Calu3 (cell line): ENCODE measurements around the gene ATG2B. TPM values are rescaled to one million over a fixed set of nuclear protein-coding genes. Genes with fewer than 3 reads are reported as not detected.

Experiments used
- BruUV-seq: library from RNA; stranded (reverse); fragments of 400-500 nt; replicated peaks from 2 replicates; lab custom pipeline; 2021; lab: Mats Ljungman, UMichigan
- CTCF ChIA-PET: fragments of 300-600 bp; sonication (Branson Sonifier 250); formaldehyde crosslinking; loops from one replicate; lab custom pipeline; 2022; ENCODE audit warnings: antibody characterized with exemption; lab: Charles Lee
- DNase-seq: peaks from one replicate; pipeline ENCODE4 v3.0.0; 2022
- H3K27ac Mint-ChIP-seq: one replicate; pipeline ENCODE4 v1.8.0; 2022; ENCODE audit warnings: mixed read lengths; ENCODE audit not compliant: unreplicated experiment
- H3K27me3 Mint-ChIP-seq: one replicate; pipeline ENCODE4 v1.8.0; 2022; ENCODE audit warnings: mixed read lengths; ENCODE audit not compliant: unreplicated experiment
- H3K36me3 Mint-ChIP-seq: one replicate; pipeline ENCODE4 v1.8.0; 2022; ENCODE audit warnings: mild to moderate bottlenecking, moderate library complexity, mixed read lengths; ENCODE audit not compliant: insufficient read depth, unreplicated experiment
- H3K4me1 Mint-ChIP-seq: one replicate; pipeline ENCODE4 v1.8.0; 2022; ENCODE audit warnings: mild to moderate bottlenecking, low read depth, mixed read lengths; ENCODE audit not compliant: unreplicated experiment
- H3K4me3 Mint-ChIP-seq: one replicate; pipeline ENCODE4 v1.8.0; 2022; ENCODE audit warnings: mild to moderate bottlenecking, low read depth, moderate library complexity, mixed read lengths; ENCODE audit not compliant: unreplicated experiment
- H3K9me3 Mint-ChIP-seq: one replicate; pipeline ENCODE4 v1.8.0; 2022; ENCODE audit warnings: low read depth, mixed read lengths; ENCODE audit not compliant: unreplicated experiment
- intact Hi-C: fragments of 100-400 bp; cut with micrococcal nuclease; formaldehyde crosslinking; loops from one replicate; pipeline ENCODE4 v1.10.0; 2022; ENCODE audit not compliant: unreplicated experiment
- total RNA-seq: library from RNA; stranded (reverse); gene quantifications from 2 replicates; pipeline ENCODE4 v1.2.3, GENCODE V29; 2022
- TF ChIP-seq, protein P1 (sequence below): fragments of 200-600 bp; IDR thresholded peaks from one replicate; pipeline ENCODE4 v1.8.0; 2022; ENCODE audit warnings: antibody characterized with exemption; ENCODE audit not compliant: unreplicated experiment

The ATG2B gene
- total RNA-seq, 1 experiment from 2014 or later: 14.5 TPM

DNA sequence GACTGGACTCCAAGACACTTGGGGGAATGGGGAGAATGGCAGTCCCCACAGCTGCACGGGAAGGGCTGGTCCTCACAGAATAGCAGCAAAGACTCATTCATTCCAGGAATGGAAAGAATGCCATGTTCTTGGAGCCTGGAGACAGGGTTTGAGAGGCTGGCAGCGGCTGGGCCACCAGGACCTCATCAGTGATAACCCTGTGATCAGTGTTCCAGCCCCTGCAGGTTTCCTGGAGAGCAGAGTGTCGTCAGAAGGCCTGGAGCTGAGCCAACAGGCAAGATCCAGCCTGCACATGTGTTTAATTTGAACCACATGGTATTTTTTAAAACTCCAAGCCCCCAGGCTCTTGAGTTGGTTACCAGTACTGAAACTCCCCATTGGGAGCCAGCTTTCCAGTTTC, 95.8 kb downstream of the ATG2B start:
- Mint-ChIP-seq H3K4me3 (peak overlapping the region; percentile 44), H3K36me3 (no peaks in the 10 kb centered on the region), H3K27ac (peak overlapping the region; percentile 46), H3K27me3 (no peaks in the 10 kb centered on the region), H3K4me1 (peaks cover 46% of the 10 kb centered on the region), H3K9me3 (no peaks in the 10 kb centered on the region)
- TF ChIP-seq, protein P1, sequence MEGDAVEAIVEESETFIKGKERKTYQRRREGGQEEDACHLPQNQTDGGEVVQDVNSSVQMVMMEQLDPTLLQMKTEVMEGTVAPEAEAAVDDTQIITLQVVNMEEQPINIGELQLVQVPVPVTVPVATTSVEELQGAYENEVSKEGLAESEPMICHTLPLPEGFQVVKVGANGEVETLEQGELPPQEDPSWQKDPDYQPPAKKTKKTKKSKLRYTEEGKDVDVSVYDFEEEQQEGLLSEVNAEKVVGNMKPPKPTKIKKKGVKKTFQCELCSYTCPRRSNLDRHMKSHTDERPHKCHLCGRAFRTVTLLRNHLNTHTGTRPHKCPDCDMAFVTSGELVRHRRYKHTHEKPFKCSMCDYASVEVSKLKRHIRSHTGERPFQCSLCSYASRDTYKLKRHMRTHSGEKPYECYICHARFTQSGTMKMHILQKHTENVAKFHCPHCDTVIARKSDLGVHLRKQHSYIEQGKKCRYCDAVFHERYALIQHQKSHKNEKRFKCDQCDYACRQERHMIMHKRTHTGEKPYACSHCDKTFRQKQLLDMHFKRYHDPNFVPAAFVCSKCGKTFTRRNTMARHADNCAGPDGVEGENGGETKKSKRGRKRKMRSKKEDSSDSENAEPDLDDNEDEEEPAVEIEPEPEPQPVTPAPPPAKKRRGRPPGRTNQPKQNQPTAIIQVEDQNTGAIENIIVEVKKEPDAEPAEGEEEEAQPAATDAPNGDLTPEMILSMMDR: no peak
- CTCF ChIA-PET: no interaction called here
- BruUV-seq: no TSS peak
- DNase-seq: no peak
- intact Hi-C loops: loop anchor here (5.0 kb wide), 1 partner anchor 65 kb away; the partner anchor contains the start of gene BDKRB2

DNA sequence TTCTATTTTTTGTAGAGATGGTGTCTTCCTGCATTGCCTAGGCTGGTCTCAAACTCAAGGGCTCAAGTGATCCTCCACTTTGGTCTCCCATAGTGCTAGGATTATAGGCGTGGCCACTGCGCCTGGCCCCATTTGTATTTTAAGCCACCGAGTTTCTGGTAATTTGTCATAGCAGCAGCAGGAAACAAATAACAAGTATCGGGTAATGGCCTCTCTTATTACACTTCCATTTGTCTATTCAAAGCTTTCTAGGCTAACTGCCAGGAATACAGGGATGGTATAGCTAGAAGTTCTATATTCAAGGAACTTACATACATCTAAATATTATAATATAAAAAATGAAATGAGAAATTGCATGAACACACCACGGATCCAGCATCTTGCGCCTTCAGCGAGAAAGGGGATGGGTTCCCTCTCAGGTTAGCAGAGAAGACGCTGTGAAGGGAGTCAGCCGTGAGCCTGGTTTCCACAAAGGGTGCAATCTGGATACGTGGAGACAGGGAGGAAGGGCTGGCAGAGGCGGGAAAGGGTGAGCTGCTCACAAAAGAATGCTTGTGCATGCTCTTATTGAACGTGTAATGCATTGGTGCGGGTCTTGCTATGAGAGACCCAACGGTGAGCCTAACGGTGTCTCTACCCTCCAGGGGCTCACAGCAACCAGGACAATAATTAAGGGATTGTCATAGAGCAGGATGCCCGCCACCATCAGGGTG, 97.6 kb downstream of the ATG2B start:
- Mint-ChIP-seq H3K4me1 (peaks cover 40% of the 10 kb centered on the region), H3K9me3 (no peaks in the 10 kb centered on the region), H3K36me3 (no peaks in the 10 kb centered on the region), H3K4me3 (no peak overlapping the region), H3K27ac (no peak overlapping the region), H3K27me3 (peaks cover 11% of the 10 kb centered on the region)
- BruUV-seq: no TSS peak
- TF ChIP-seq, protein P1: no peak
- no peak for DNase-seq
- intact Hi-C loops: loop anchor here (5.0 kb wide), 1 partner anchor 63 kb away; the partner anchor contains the start of gene BDKRB2
- CTCF ChIA-PET: interaction anchor here (1.5 kb wide), 1 partner anchor 165 kb away, joined by 3 read pairs; no protein-coding TSS in a partner anchor

GRCh38 chr14:96264853-96265252, 98.3 kb downstream of the ATG2B start:
- peaks cover 16% of the 10 kb centered on the region for H3K27me3 Mint-ChIP-seq
- CTCF ChIA-PET: interaction anchor here (1.5 kb wide), 1 partner anchor 164 kb away, joined by 3 read pairs; no protein-coding TSS in a partner anchor
- no peaks in the 10 kb centered on the region for H3K36me3 Mint-ChIP-seq
- no peak overlapping the region for H3K27ac Mint-ChIP-seq
- BruUV-seq: no TSS peak
- H3K9me3 Mint-ChIP-seq: no peaks in the 10 kb centered on the region
- TF ChIP-seq, protein P1: no peak
- peaks cover 33% of the 10 kb centered on the region for H3K4me1 Mint-ChIP-seq
- DNase-seq: no peak
- intact Hi-C loops: loop anchor here (5.0 kb wide), 1 partner anchor 63 kb away; the partner anchor contains the start of gene BDKRB2
- no peak overlapping the region for H3K4me3 Mint-ChIP-seq

GRCh38 chr14:96264200-96264553, 99.0 kb downstream of the ATG2B start:
- CTCF ChIA-PET: no interaction called here

More at GRCh38 chr14:96264200-96264553, 99.0 kb downstream of the ATG2B start:
- no TSS peak for BruUV-seq
- H3K4me3 Mint-ChIP-seq: no peak overlapping the region
- peaks cover 16% of the 10 kb centered on the region for H3K27me3 Mint-ChIP-seq
- TF ChIP-seq, protein P1: no peak
- intact Hi-C loops: no loop called here
- no peak for DNase-seq
- peaks cover 27% of the 10 kb centered on the region for H3K4me1 Mint-ChIP-seq
- no peaks in the 10 kb centered on the region for H3K9me3 Mint-ChIP-seq
- no peak overlapping the region for H3K27ac Mint-ChIP-seq
- H3K36me3 Mint-ChIP-seq: no peaks in the 10 kb centered on the region
